H9 (cell line): ENCODE measurements around the gene LGALS7B. TPM values are rescaled to one million over a fixed set of nuclear protein-coding genes. Genes with fewer than 3 reads are reported as not detected.

Experiments used
- DNase-seq: peaks from one replicate; pipeline ENCODE4 v3.0.0-alpha.2; 2017
- H2AFZ ChIP-seq: one replicate; pipeline ENCODE4 v1.6.1; 2013; ENCODE audit warnings: mild to moderate bottlenecking, low read length, control low read depth, moderate library complexity
- H2AK5ac ChIP-seq: 2 replicates; pipeline ENCODE4 v1.6.1; 2013; ENCODE audit warnings: low read length, control low read depth, mixed read lengths; ENCODE audit not compliant: insufficient read length
- H2BK120ac ChIP-seq: one replicate; pipeline ENCODE4 v1.6.1; 2013; ENCODE audit warnings: low read depth, mild to moderate bottlenecking, low read length, control low read depth, inconsistent platforms; ENCODE audit not compliant: poor library complexity, severe bottlenecking
- H2BK12ac ChIP-seq: 2 replicates; pipeline ENCODE4 v1.6.1; 2013; ENCODE audit warnings: low read length, control low read depth, mixed read lengths, low read depth; ENCODE audit not compliant: insufficient read length
- H2BK15ac ChIP-seq: 2 replicates; pipeline ENCODE4 v1.6.1; 2013; ENCODE audit warnings: low read depth, low read length, control low read depth
- H2BK20ac ChIP-seq: one replicate; pipeline ENCODE4 v1.6.1; 2013; ENCODE audit warnings: low read depth, mild to moderate bottlenecking, low read length, control low read depth, inconsistent platforms; ENCODE audit not compliant: poor library complexity, severe bottlenecking
- H2BK5ac ChIP-seq: 2 replicates; pipeline ENCODE4 v1.6.1; 2013; ENCODE audit warnings: low read length, control low read depth, mixed read lengths; ENCODE audit not compliant: insufficient read length
- H3K14ac ChIP-seq: 2 replicates; pipeline ENCODE4 v1.6.1; 2013; ENCODE audit warnings: low read length, control low read depth; ENCODE audit not compliant: insufficient read depth
- H3K18ac ChIP-seq: 2 replicates; pipeline ENCODE4 v1.6.1; 2013; ENCODE audit warnings: low read depth, mild to moderate bottlenecking, mixed read lengths, low read length, control low read depth; ENCODE audit not compliant: insufficient read length
- H3K23ac ChIP-seq: 2 replicates; pipeline ENCODE4 v1.6.1; 2013; ENCODE audit warnings: low read length, control low read depth, mixed read lengths, low read depth; ENCODE audit not compliant: insufficient read length
- H3K23me2 ChIP-seq: 2 replicates; pipeline ENCODE4 v1.6.1; 2013; ENCODE audit warnings: low read depth, mild to moderate bottlenecking, mixed read lengths, low read length, control low read depth; ENCODE audit not compliant: insufficient read length, poor library complexity, severe bottlenecking
- H3K27ac ChIP-seq: 2 replicates; pipeline ENCODE4 v1.5.1; 2013; ENCODE audit warnings: low read length, control low read depth, mixed read lengths, low read depth; ENCODE audit not compliant: insufficient read length
- H3K27me3 ChIP-seq: 2 replicates; pipeline ENCODE4 v1.6.1; 2013; ENCODE audit warnings: low read length, control low read depth, inconsistent platforms; ENCODE audit not compliant: insufficient read depth
- H3K4ac ChIP-seq: 2 replicates; pipeline ENCODE4 v1.6.1; 2013; ENCODE audit warnings: low read depth, mild to moderate bottlenecking, control low read depth, inconsistent platforms, low read length, moderate library complexity
- H3K4me1 ChIP-seq: 2 replicates; pipeline ENCODE4 v1.6.1; 2013; ENCODE audit warnings: low read length, control low read depth, inconsistent platforms; ENCODE audit not compliant: insufficient read depth
- H3K4me2 ChIP-seq: 2 replicates; pipeline ENCODE4 v1.6.1; 2013; ENCODE audit warnings: low read length, control low read depth, mixed read lengths; ENCODE audit not compliant: insufficient read length, insufficient read depth
- H3K56ac ChIP-seq: 2 replicates; pipeline ENCODE4 v1.6.1; 2013; ENCODE audit warnings: low read depth, mild to moderate bottlenecking, mixed read lengths, low read length, control low read depth; ENCODE audit not compliant: insufficient read length
- H3K79me1 ChIP-seq: 2 replicates; pipeline ENCODE4 v1.6.1; 2013; ENCODE audit warnings: low read depth, mild to moderate bottlenecking, moderate library complexity, low read length, control low read depth, inconsistent platforms; ENCODE audit not compliant: insufficient read depth, poor library complexity, severe bottlenecking
- H3K79me2 ChIP-seq: 2 replicates; pipeline ENCODE4 v1.6.1; 2013; ENCODE audit warnings: low read length, control low read depth, inconsistent platforms; ENCODE audit not compliant: insufficient read depth
- H3K9ac ChIP-seq: 2 replicates; pipeline ENCODE4 v1.6.1; 2013; ENCODE audit warnings: low read length, control low read depth, mixed read lengths; ENCODE audit not compliant: insufficient read length; ENCODE audit errors: extremely low read depth
- H3K9me3 ChIP-seq: one replicate; pipeline ENCODE4 v1.6.1; 2013; ENCODE audit warnings: low read depth, low read length, inconsistent platforms; ENCODE audit not compliant: control insufficient read depth
- H3T11ph ChIP-seq: one replicate; pipeline ENCODE4 v1.6.1; 2013; ENCODE audit warnings: mild to moderate bottlenecking, low read length, control low read depth, inconsistent platforms
- H4K20me1 ChIP-seq: one replicate; pipeline ENCODE4 v1.6.1; 2013; ENCODE audit not compliant: control insufficient read depth, insufficient read length, insufficient read depth
- H4K5ac ChIP-seq: 2 replicates; pipeline ENCODE4 v1.6.1; 2013; ENCODE audit warnings: low read depth, mild to moderate bottlenecking, mixed read lengths, low read length, control low read depth; ENCODE audit not compliant: insufficient read length
- H4K8ac ChIP-seq: replicated peaks from 2 replicates; pipeline ENCODE4 v1.6.1; 2013; ENCODE audit warnings: low read length, control low read depth, mixed read lengths, low read depth; ENCODE audit not compliant: insufficient read length
- H4K91ac ChIP-seq: 2 replicates; pipeline ENCODE4 v1.6.1; 2013; ENCODE audit warnings: low read depth, mild to moderate bottlenecking, moderate library complexity, mixed read lengths, low read length, control low read depth; ENCODE audit not compliant: insufficient read length
- H3K27ac Mint-ChIP-seq, 3 experiments: 2 replicates in 2 of 3; 3 replicates in 1 of 3; pipeline ENCODE4 v1.8.0; 2020 to 2021; ENCODE audit warnings: mixed read lengths in 3 of 3, mild to moderate bottlenecking in 1 of 3, moderate library complexity in 1 of 3
- H3K27me3 Mint-ChIP-seq: 2 replicates; pipeline ENCODE4 v1.8.0; 2021; ENCODE audit warnings: low read depth, mild to moderate bottlenecking, moderate library complexity, mixed read lengths
- H3K36me3 Mint-ChIP-seq, 3 experiments: 2 replicates in 2 of 3; 3 replicates in 1 of 3; pipeline ENCODE4 v1.8.0; 2020 to 2021; ENCODE audit warnings: low read depth in 3 of 3, mixed read lengths in 3 of 3; ENCODE audit not compliant: insufficient read depth in 1 of 3
- H3K4me1 Mint-ChIP-seq, 2 experiments: 2 replicates each; pipeline ENCODE4 v1.8.0; 2020; ENCODE audit warnings: mixed read lengths in 2 of 2
- H3K4me3 Mint-ChIP-seq, 2 experiments: 2 replicates in 1 of 2; 3 replicates in 1 of 2; pipeline ENCODE4 v1.8.0; 2020 to 2021; ENCODE audit warnings: mild to moderate bottlenecking in 2 of 2, mixed read lengths in 2 of 2, moderate library complexity in 1 of 2
- H3K9me3 Mint-ChIP-seq, 2 experiments: 2 replicates in 1 of 2; 3 replicates in 1 of 2; pipeline ENCODE4 v1.8.0; 2020; ENCODE audit warnings: mild to moderate bottlenecking in 2 of 2, mixed read lengths in 2 of 2, moderate library complexity in 1 of 2
- CTCF ChIP-seq: fragments of 200-600 bp; sonication (generic); conservative IDR thresholded peaks from 3 replicates; pipeline ENCODE4 v1.8.0; 2021; ENCODE audit warnings: antibody characterized with exemption, mild to moderate bottlenecking
- WGBS: extraction: QIAGEN DNeasy Blood & Tissue Kit; methylation state at CpG from one replicate; pipeline ENCODE4 v1.1.7; 2013; ENCODE audit warnings: missing lambda C conversion rate, low lambda C conversion rate, mixed read lengths; ENCODE audit not compliant: insufficient read length; ENCODE audit errors: extremely low coverage; 5-methylcytosine and 5-hydroxymethylcytosine counted together
- total RNA-seq: library from RNA; stranded (reverse); gene quantifications from 2 replicates; pipeline ENCODE4 v1.2.1, GENCODE V29; 2021

Gene LGALS7B
- total RNA-seq, 1 experiment from 2014 or later = 0.90 TPM

GRCh38 chr19:38801359-38802095 is 12.5 kb downstream of the LGALS7B start:
- Histone ChIP-seq H3T11ph (no peak overlapping the region), H2BK15ac (no peak overlapping the region), H2BK120ac (no peak overlapping the region), H4K5ac (no peak overlapping the region), H4K8ac (no peak overlapping the region), H3K4me2 (no peak overlapping the region), H3K79me1 (no peaks in the 10 kb centered on the region), H3K79me2 (no peaks in the 10 kb centered on the region; the same call in 1 of the 2 replicates), H2BK12ac (no peak overlapping the region), H3K18ac (no peak overlapping the region), H2AK5ac (no peak overlapping the region), H2BK20ac (no peak overlapping the region), H3K9ac (no peak overlapping the region), H2AFZ (no peak overlapping the region), H3K4me1 (no peaks in the 10 kb centered on the region), H2BK5ac (no peak overlapping the region), H3K23me2 (no peaks in the 10 kb centered on the region), H3K23ac (no peak overlapping the region), H4K91ac (no peak overlapping the region), H3K9me3 (no peaks in the 10 kb centered on the region), H3K27me3 (no peaks in the 10 kb centered on the region), H3K14ac (no peak overlapping the region), H3K4ac (no peak overlapping the region), H3K27ac (no peak overlapping the region), H4K20me1 (no peaks in the 10 kb centered on the region), H3K56ac (no peak overlapping the region)
- DNase-seq = no peak
- H3K9me3 Mint-ChIP-seq = peaks cover 2 to 8% of the 10 kb centered on the region in 2 experiments; a peak in 3 of 5 replicates
- H3K27ac Mint-ChIP-seq = no peak overlapping the region
- no CpG with 5 or more reads among the region's 12 CpGs for WGBS
- 0 out of 7 replicates have a peak, but pooled peaks cover 0 to 4% (median 0%) of the 10 kb centered on the region in 3 experiments for H3K36me3 Mint-ChIP-seq
- no peak overlapping the region for H3K4me3 Mint-ChIP-seq
- no peak for TF ChIP-seq CTCF
- peaks cover 5% of the 10 kb centered on the region for H3K27me3 Mint-ChIP-seq
- H3K4me1 Mint-ChIP-seq = peaks cover 4 to 5% of the 10 kb centered on the region in 2 experiments; a peak in 3 of 4 replicates
